ENCODE measurements around the gene TACR1.

The TACR1 gene

GRCh38 chr2:75047189-75047991, 151.9 kb downstream of the TACR1 start:
- no peak for DNase-seq (ENCODE audit: low read depth, low spot score)

- DNase-seq (ENCODE audit: low read depth, low spot score): no peak
These were observed 153.7 kb downstream of the TACR1 start for GRCh38 chr2:75045526-75046050.

GRCh38 chr2:75044291-75044690, 155.0 kb downstream of the TACR1 start:
- DNase-seq (ENCODE audit: low read depth, low spot score): no peak

- no peak for DNase-seq (ENCODE audit: low read depth, low spot score)
These were observed 156.5 kb downstream of the TACR1 start for GRCh38 chr2:75042823-75043222.

- DNase-seq (ENCODE audit: low read depth, low spot score): no peak
These were observed 157.4 kb downstream of the TACR1 start for GRCh38 chr2:75041731-75042600.

GRCh38 chr2:75041226-75041625, 158.1 kb downstream of the TACR1 start:
- no peak for DNase-seq (ENCODE audit: low read depth, low spot score)

- no peak for DNase-seq (ENCODE audit: low read depth, low spot score)
These were observed 163.6 kb downstream of the TACR1 start for GRCh38 chr2:75035444-75036353.

GRCh38 chr2:75033516-75033915, 165.8 kb downstream of the TACR1 start:
- DNase-seq (ENCODE audit: low read depth, low spot score): no peak

- DNase-seq (ENCODE audit: low read depth, low spot score): no peak
These were observed 167.2 kb downstream of the TACR1 start for GRCh38 chr2:75031906-75032803.

GRCh38 chr2:75031171-75031570, 168.1 kb downstream of the TACR1 start:
- no peak for DNase-seq (ENCODE audit: low read depth, low spot score)

GRCh38 chr2:75030218-75031009, 168.9 kb downstream of the TACR1 start:
- DNase-seq (ENCODE audit: low read depth, low spot score): no peak

GRCh38 chr2:75027886-75028285, 171.4 kb downstream of the TACR1 start:
- DNase-seq (ENCODE audit: low read depth, low spot score): no peak

GRCh38 chr2:75025633-75026380, 173.5 kb downstream of the TACR1 start:
- DNase-seq (ENCODE audit: low read depth, low spot score): no peak

- DNase-seq (ENCODE audit: low read depth, low spot score): no peak
These were observed 174.1 kb downstream of the TACR1 start for GRCh38 chr2:75025216-75025615.

- no peak for DNase-seq (ENCODE audit: low read depth, low spot score)
These were observed 175.5 kb downstream of the TACR1 start for GRCh38 chr2:75023666-75024455.

GRCh38 chr2:75022516-75022915, 176.8 kb downstream of the TACR1 start:
- no peak for DNase-seq (ENCODE audit: low read depth, low spot score)

- DNase-seq (ENCODE audit: low read depth, low spot score): no peak
These were observed 177.6 kb downstream of the TACR1 start for GRCh38 chr2:75021672-75022071.

GRCh38 chr2:75020476-75020875, 178.8 kb downstream of the TACR1 start:
- no peak for DNase-seq (ENCODE audit: low read depth, low spot score)
